A673 (cell line): ENCODE results near the gene FAM174C. TPM values are rescaled to one million over a fixed set of nuclear protein-coding genes. Genes with fewer than 3 reads are reported as not detected.

Experiments
- BruUV-seq: library from RNA; stranded (reverse); fragments of 400-500 nt; replicated peaks from 2 replicates; lab custom pipeline; 2021; lab: Mats Ljungman, UMichigan
- CTCF ChIA-PET: fragments of 300-600 bp; sonication (Branson Sonifier 250); formaldehyde crosslinking; loops from one replicate; lab custom pipeline; 2022; ENCODE audit warnings: antibody characterized with exemption; lab: Charles Lee
- POLR2A ChIA-PET: fragments of 300-600 bp; sonication (Branson Sonifier 250); formaldehyde crosslinking; loops from one replicate; lab custom pipeline; 2022; ENCODE audit warnings: antibody characterized with exemption; ENCODE audit not compliant: low non-redundant PET; lab: Charles Lee
- DNase-seq: peaks from one replicate; pipeline ENCODE4 v3.0.0-alpha.2; 2015; ENCODE audit warnings: low spot score
- H3K27ac ChIP-seq: fragments of 200-600 bp; sonication (generic); 2 replicates; pipeline ENCODE4 v1.5.1; 2016; ENCODE audit warnings: mixed run types, low read depth, mild to moderate bottlenecking, mixed read lengths, antibody characterized with exemption, low read length; ENCODE audit not compliant: poor library complexity, severe bottlenecking
- H3K27me3 ChIP-seq: fragments of 200-600 bp; sonication (generic); replicated peaks from 2 replicates; pipeline ENCODE4 v1.6.1; 2017; ENCODE audit warnings: mixed run types, low read depth, mild to moderate bottlenecking, mixed read lengths, antibody characterized with exemption, low read length; ENCODE audit not compliant: insufficient read depth, poor library complexity
- H3K36me3 ChIP-seq: fragments of 200-600 bp; sonication (generic); 2 replicates; pipeline ENCODE4 v1.6.1; 2016; ENCODE audit warnings: mixed run types, mild to moderate bottlenecking, mixed read lengths, antibody characterized with exemption, low read length; ENCODE audit not compliant: insufficient read depth, poor library complexity, severe bottlenecking
- H3K4me1 ChIP-seq: fragments of 200-600 bp; sonication (generic); 2 replicates; pipeline ENCODE4 v1.6.1; 2017; ENCODE audit warnings: mixed run types, mild to moderate bottlenecking, mixed read lengths, antibody characterized with exemption, low read length; ENCODE audit not compliant: insufficient read depth, poor library complexity, severe bottlenecking
- H3K4me3 ChIP-seq: fragments of 200-600 bp; sonication (generic); 2 replicates; pipeline ENCODE4 v1.5.1; 2016; ENCODE audit warnings: low read depth, mixed run types, mild to moderate bottlenecking, mixed read lengths, low read length; ENCODE audit not compliant: poor library complexity, severe bottlenecking
- H3K9me3 ChIP-seq: fragments of 200-600 bp; sonication (generic); 2 replicates; pipeline ENCODE4 v1.6.1; 2016; ENCODE audit warnings: mixed run types, low read depth, mild to moderate bottlenecking, mixed read lengths, antibody characterized with exemption, low read length; ENCODE audit not compliant: poor library complexity, severe bottlenecking
- CTCF ChIP-seq: fragments of 300-800, 200-600 bp; sonication (generic); conservative IDR thresholded peaks from 2 replicates; pipeline ENCODE4 v1.5.1; 2017; ENCODE audit warnings: low read depth, mild to moderate bottlenecking, antibody characterized with exemption, low read length, moderate library complexity, mixed read lengths
- EZH2 ChIP-seq: fragments of 200-600 bp; sonication (generic); IDR thresholded peaks from 2 replicates; pipeline ENCODE4 v1.6.1; 2017; ENCODE audit warnings: borderline replicate concordance, low read depth, mild to moderate bottlenecking, mixed read lengths, antibody characterized with exemption, low read length; ENCODE audit not compliant: poor library complexity, severe bottlenecking
- intact Hi-C: fragments of 100-400 bp; cut with micrococcal nuclease; formaldehyde crosslinking; loops from one replicate; pipeline ENCODE4 v1.10.0; 2022; ENCODE audit not compliant: unreplicated experiment
- total RNA-seq: library from RNA; stranded (reverse); gene quantifications from 2 replicates; pipeline ENCODE4 v1.2.3, GENCODE V29; 2021

Gene FAM174C
- total RNA-seq, 1 experiment from 2014 or later = 88.6 TPM

GRCh38 chr19:1240925-1241324 lies 34.4 kb upstream of the FAM174C start:
- Histone ChIP-seq H3K4me3 (peak overlapping the region; percentile 98), H3K27ac (peak overlapping the region; percentile 95), H3K36me3 (peaks cover 7% of the 10 kb centered on the region), H3K9me3 (no peaks in the 10 kb centered on the region), H3K4me1 (peaks cover 55% of the 10 kb centered on the region), H3K27me3 (no peaks in the 10 kb centered on the region)
- CTCF ChIA-PET = interaction anchor here (0.5 to 1.0 kb wide), 4 partner anchors 12 to 710 kb away, joined by 3 to 5 read pairs (median 4); no protein-coding TSS in a partner anchor
- no peak for TF ChIP-seq EZH2
- no peak for TF ChIP-seq CTCF
- DNase-seq = no peak
- intact Hi-C loops = loop anchor here (2.0 to 10.0 kb wide), 4 partner anchors 216 to 376 kb away; partner anchors contain the start of genes CNN2, RNU6-2, TMEM259 and WDR18
- no TSS peak for BruUV-seq
- POLR2A ChIA-PET = no interaction called here

GRCh38 chr19:1241417-1242095 lies 33.8 kb upstream of the FAM174C start, which contains the start of gene ATP5F1D:
Gene ATP5F1D (plus strand): TSS chr19:1241751. CDS start chr19:1241851, 100 bp downstream.
- ChIA-PET POLR2A (no interaction called here), CTCF (interaction anchor here (0.6 to 1.0 kb wide), 3 partner anchors 11 to 128 kb away, joined by 3 to 5 read pairs (median 4); no protein-coding TSS in a partner anchor)
- H3K36me3 ChIP-seq = peaks cover 7% of the 10 kb centered on the region
- H3K9me3 ChIP-seq = no peaks in the 10 kb centered on the region
- peak; percentile 97 for DNase-seq
- TF ChIP-seq EZH2 = no peak
- TF ChIP-seq CTCF = no peak
- intact Hi-C loops = loop anchor here (2.0 to 10.0 kb wide), 4 partner anchors 217 to 377 kb away; partner anchors contain the start of genes CNN2, RNU6-2, TMEM259 and WDR18
- BruUV-seq = no TSS peak
- no peaks in the 10 kb centered on the region for H3K27me3 ChIP-seq
- H3K4me3 ChIP-seq = peak within 1 kb of the TSS; percentile 98
- H3K4me1 ChIP-seq = peaks cover 49% of the 10 kb centered on the region
- H3K27ac ChIP-seq = peak within 1 kb of the TSS; percentile 95

- CTCF ChIA-PET = interaction anchor here (0.5 to 1.8 kb wide), 21 partner anchors 9 to 388 kb away, joined by 3 to 149 read pairs (median 4); partner anchors contain the start of genes CIRBP, FAM174C and WDR18
- Histone ChIP-seq H3K27me3 (no peaks in the 10 kb centered on the region), H3K4me1 (peaks cover 39% of the 10 kb centered on the region), H3K27ac (peak overlapping the region; percentile 95), H3K36me3 (peaks cover 7% of the 10 kb centered on the region), H3K9me3 (no peaks in the 10 kb centered on the region), H3K4me3 (peak overlapping the region; percentile 11)
- POLR2A ChIA-PET = interaction anchor here (0.6 to 2.3 kb wide), 4 partner anchors 9 to 25 kb away, joined by 3 to 36 read pairs (median 9); partner anchors contain the start of gene CIRBP
- intact Hi-C loops = loop anchor here (5.0 to 10.0 kb wide), 3 partner anchors 219 to 379 kb away; partner anchors contain the start of genes CNN2, RNU6-2 and TMEM259
- peak; percentile 97 for TF ChIP-seq CTCF
- no peak for TF ChIP-seq EZH2
- DNase-seq = peak; percentile 94
- BruUV-seq = TSS peak; percentile 24
Observed at GRCh38 chr19:1243768-1244692, 31.3 kb upstream of the FAM174C start.
